PC-9 (cell line): Measurements from ENCODE around the gene RPL29. TPM values are rescaled to one million over a fixed set of nuclear protein-coding genes. Genes with fewer than 3 reads are reported as not detected.
A peak's percentile ranks its signal among the peaks of the same experiment; 100 is the strongest.

ENCODE experiments used
- BruUV-seq: library from RNA; stranded (reverse); fragments of 400-500 nt; replicated peaks from 2 replicates; lab custom pipeline; 2021; lab: Mats Ljungman, UMichigan
- CTCF ChIA-PET: fragments of 300-600 bp; sonication (Branson Sonifier 250); formaldehyde crosslinking; loops from one replicate; lab custom pipeline; 2022; ENCODE audit warnings: antibody characterized with exemption; lab: Charles Lee
- POLR2A ChIA-PET: fragments of 300-600 bp; sonication (Branson Sonifier 250); formaldehyde crosslinking; loops from one replicate; lab custom pipeline; 2022; ENCODE audit warnings: antibody characterized with exemption; ENCODE audit not compliant: unreplicated experiment; lab: Charles Lee
- DNase-seq, 2 experiments: peaks; one replicate each; pipeline versions ENCODE4 v3.0.0 to v3.0.0-alpha.2; 2015 to 2022; ENCODE audit warnings: mixed read lengths in 1 of 2
- H2AFZ ChIP-seq: fragments of 200-600 bp; sonication (generic); 2 replicates; pipeline ENCODE4 v1.8.1; 2017; ENCODE audit warnings: antibody characterized with exemption
- H3F3A ChIP-seq: fragments of 200-600 bp; sonication (generic); 2 replicates; pipeline ENCODE4 v1.8.1; 2017; ENCODE audit warnings: antibody characterized with exemption, mild to moderate bottlenecking, low read depth; ENCODE audit not compliant: insufficient read depth
- H3K27ac ChIP-seq: fragments of 200-600 bp; sonication (generic); 2 replicates; pipeline ENCODE4 v1.6.1; 2016; ENCODE audit warnings: mixed run types
- H3K27me3 ChIP-seq: fragments of 200-600 bp; sonication (generic); 2 replicates; pipeline ENCODE4 v1.6.1; 2016; ENCODE audit warnings: low read depth, mixed run types; ENCODE audit not compliant: insufficient read depth
- H3K36me3 ChIP-seq: fragments of 200-600 bp; sonication (generic); 2 replicates; pipeline ENCODE4 v1.6.1; 2016; ENCODE audit warnings: low read depth, mixed run types
- H3K4me1 ChIP-seq: fragments of 200-600 bp; sonication (generic); replicated peaks from 2 replicates; pipeline ENCODE4 v1.6.1; 2016; ENCODE audit warnings: mixed run types; ENCODE audit not compliant: insufficient read depth
- H3K4me2 ChIP-seq: fragments of 200-600 bp; sonication (generic); 2 replicates; pipeline ENCODE4 v1.6.1; 2017; ENCODE audit warnings: mixed run types
- H3K4me3 ChIP-seq: fragments of 200-600 bp; sonication (generic); 2 replicates; pipeline ENCODE4 v1.6.1; 2016; ENCODE audit warnings: mixed run types
- H3K79me2 ChIP-seq: fragments of 200-600 bp; sonication (generic); 2 replicates; pipeline ENCODE4 v1.6.1; 2017; ENCODE audit warnings: low read depth, mixed run types
- H3K9me2 ChIP-seq: fragments of 200-600 bp; sonication (generic); 2 replicates; pipeline ENCODE4 v1.8.1; 2017; ENCODE audit warnings: mild to moderate bottlenecking; ENCODE audit not compliant: insufficient read depth
- H3K9me3 ChIP-seq: fragments of 200-600 bp; sonication (generic); 2 replicates; pipeline ENCODE4 v1.8.1; 2016; ENCODE audit warnings: low read depth; ENCODE audit not compliant: insufficient read depth
- H4K20me1 ChIP-seq: fragments of 200-600 bp; sonication (generic); 2 replicates; pipeline ENCODE4 v1.8.1; 2017; ENCODE audit not compliant: insufficient read depth
- EZH2 ChIP-seq: fragments of 200-600 bp; sonication (generic); IDR thresholded peaks from 2 replicates; pipeline ENCODE4 v1.8.0; 2017; ENCODE audit warnings: antibody characterized with exemption, low read depth
- intact Hi-C: fragments of 100-400 bp; cut with micrococcal nuclease; formaldehyde crosslinking; loops from one replicate; pipeline ENCODE4 v1.10.0; 2022; ENCODE audit not compliant: unreplicated experiment
- total RNA-seq: library from RNA; stranded (reverse); gene quantifications from 2 replicates; pipeline ENCODE4 v1.2.3, GENCODE V29; 2021
- TF ChIP-seq, protein P1 (sequence below): fragments of 200-600 bp; sonication (generic); conservative IDR thresholded peaks from 2 replicates; pipeline ENCODE4 v1.6.1; 2017; ENCODE audit warnings: mixed run types, antibody characterized with exemption, mild to moderate bottlenecking, moderate library complexity

Gene RPL29
- total RNA-seq, 1 experiment from 2014 or later, result 1,278 TPM

DNA sequence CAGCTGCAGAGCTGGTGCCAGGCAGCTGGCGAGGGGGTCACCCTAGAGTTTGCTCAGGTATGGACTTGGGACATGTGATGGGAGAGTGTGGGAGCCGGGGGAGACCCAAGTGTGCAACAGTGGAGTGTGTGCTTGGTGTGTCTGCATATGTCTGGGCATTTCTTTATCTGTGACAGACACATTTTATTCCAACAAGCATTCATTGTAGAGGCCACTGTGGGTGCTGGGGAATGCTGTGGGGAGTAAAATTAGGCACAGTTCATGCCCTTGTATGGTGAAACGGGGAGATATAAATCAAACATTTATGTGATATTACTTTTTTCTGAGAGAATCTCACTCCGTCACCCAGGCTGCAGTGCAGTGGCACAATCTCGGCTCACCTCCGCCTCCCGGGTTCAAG lies 8.1 kb downstream of the RPL29 start:
- Histone ChIP-seq H3K4me2 (no peak overlapping the region), H3K27me3 (no peaks in the 10 kb centered on the region), H3K36me3 (peaks cover 5% of the 10 kb centered on the region; the same call in 1 of the 2 replicates), H3K4me1 (peaks cover 13% of the 10 kb centered on the region), H3K79me2 (peaks cover 12% of the 10 kb centered on the region; the same call in 1 of the 2 replicates), H3K9me3 (no peaks in the 10 kb centered on the region), H3K27ac (no peak overlapping the region), H3F3A (peaks cover 58% of the 10 kb centered on the region), H4K20me1 (0 out of 2 replicates have a peak, but pooled peaks cover 10% of the 10 kb centered on the region), H2AFZ (no peak overlapping the region), H3K4me3 (no peak overlapping the region), H3K9me2 (no peaks in the 10 kb centered on the region)
- intact Hi-C loops, result no loop called here
- POLR2A ChIA-PET, result interaction anchor here (0.6 kb wide), 1 partner anchor 54 kb away, joined by 5 read pairs; no protein-coding TSS in a partner anchor
- BruUV-seq, result no TSS peak
- CTCF ChIA-PET, result no interaction called here
- no peak for TF ChIP-seq EZH2
- TF ChIP-seq, protein P1, sequence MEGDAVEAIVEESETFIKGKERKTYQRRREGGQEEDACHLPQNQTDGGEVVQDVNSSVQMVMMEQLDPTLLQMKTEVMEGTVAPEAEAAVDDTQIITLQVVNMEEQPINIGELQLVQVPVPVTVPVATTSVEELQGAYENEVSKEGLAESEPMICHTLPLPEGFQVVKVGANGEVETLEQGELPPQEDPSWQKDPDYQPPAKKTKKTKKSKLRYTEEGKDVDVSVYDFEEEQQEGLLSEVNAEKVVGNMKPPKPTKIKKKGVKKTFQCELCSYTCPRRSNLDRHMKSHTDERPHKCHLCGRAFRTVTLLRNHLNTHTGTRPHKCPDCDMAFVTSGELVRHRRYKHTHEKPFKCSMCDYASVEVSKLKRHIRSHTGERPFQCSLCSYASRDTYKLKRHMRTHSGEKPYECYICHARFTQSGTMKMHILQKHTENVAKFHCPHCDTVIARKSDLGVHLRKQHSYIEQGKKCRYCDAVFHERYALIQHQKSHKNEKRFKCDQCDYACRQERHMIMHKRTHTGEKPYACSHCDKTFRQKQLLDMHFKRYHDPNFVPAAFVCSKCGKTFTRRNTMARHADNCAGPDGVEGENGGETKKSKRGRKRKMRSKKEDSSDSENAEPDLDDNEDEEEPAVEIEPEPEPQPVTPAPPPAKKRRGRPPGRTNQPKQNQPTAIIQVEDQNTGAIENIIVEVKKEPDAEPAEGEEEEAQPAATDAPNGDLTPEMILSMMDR, result no peak
- no peak for DNase-seq

DNA sequence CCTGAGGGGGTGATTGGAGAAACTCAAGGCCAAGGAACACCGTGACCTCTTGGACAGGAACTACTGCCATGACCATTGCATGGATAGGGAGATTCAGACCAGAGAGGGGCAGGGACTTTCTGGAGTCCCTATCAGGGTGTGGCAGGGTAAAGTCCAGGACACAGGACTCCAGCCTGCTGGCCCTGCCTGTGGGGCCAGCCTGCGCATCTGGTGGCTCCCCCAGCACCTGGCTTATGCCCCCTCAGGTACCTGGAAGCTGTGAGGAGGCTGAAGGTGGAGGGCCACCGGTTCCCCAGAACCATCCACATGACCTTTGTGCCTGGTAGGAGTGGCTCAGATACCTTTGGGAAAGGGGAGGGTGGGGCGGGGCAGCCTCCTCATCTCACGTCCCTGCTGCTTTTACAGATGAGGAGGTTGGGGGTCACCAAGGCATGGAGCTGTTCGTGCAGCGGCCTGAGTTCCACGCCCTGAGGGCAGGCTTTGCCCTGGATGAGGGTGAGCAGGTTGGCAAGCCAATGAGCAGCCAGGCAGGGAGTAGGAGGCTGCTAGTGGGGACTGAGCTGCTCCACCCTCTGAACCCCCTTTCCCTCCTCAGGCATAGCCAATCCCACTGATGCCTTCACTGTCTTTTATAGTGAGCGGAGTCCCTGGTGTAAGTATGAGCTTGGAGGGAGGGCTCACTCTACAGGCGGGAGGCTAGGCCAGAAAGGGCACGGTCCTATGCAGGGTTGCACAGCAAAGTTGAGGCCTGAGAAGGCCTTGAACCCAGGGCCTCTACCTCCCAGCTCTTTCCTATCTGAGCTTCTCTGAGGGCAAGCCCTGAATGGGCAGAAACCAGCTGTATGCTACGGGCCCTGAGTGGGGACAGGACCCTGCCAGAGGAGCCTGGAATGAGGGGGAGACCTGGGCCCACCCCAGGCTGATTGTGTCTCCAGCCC lies 9.4 kb downstream of the RPL29 start:
- Histone ChIP-seq H3K27ac (no peak overlapping the region), H3K4me2 (no peak overlapping the region), H4K20me1 (no peaks in the 10 kb centered on the region), H3K27me3 (no peaks in the 10 kb centered on the region), H3K4me3 (no peak overlapping the region), H3K9me2 (no peaks in the 10 kb centered on the region), H3K79me2 (peaks cover 7% of the 10 kb centered on the region; the same call in 1 of the 2 replicates), H3K36me3 (no peaks in the 10 kb centered on the region), H3K9me3 (no peaks in the 10 kb centered on the region), H3K4me1 (peaks cover 26% of the 10 kb centered on the region), H3F3A (peaks cover 54% of the 10 kb centered on the region), H2AFZ (no peak overlapping the region)
- BruUV-seq, result no TSS peak
- CTCF ChIA-PET, result no interaction called here
- no peak for DNase-seq
- POLR2A ChIA-PET, result no interaction called here
- intact Hi-C loops, result no loop called here
- TF ChIP-seq, protein P1, result no peak
- TF ChIP-seq EZH2, result no peak

DNA sequence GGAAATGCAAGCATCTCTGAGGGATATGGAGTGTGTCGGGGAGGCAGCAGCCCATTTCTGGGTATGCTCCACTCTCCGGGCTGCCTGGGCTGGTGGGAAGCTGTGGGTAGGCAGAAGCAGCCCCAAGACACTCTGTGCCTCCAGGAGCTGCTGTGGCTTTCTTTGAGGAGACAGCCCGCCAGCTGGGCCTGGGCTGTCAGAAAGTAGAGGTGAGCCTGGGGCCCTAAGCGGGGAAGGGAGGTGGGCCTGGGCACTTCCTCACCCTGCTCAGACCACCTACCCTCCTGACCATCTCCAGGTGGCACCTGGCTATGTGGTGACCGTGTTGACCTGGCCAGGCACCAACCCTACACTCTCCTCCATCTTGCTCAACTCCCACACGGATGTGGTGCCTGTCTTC lies 10.6 kb downstream of the RPL29 start:
- Histone ChIP-seq H3K9me3 (no peaks in the 10 kb centered on the region), H3F3A (peaks cover 53% of the 10 kb centered on the region), H3K79me2 (0 out of 2 replicates have a peak, but pooled peaks cover 10% of the 10 kb centered on the region), H3K4me2 (peak overlapping the region; percentile 93; the same call in 1 of the 2 replicates), H2AFZ (no peak overlapping the region), H3K27me3 (no peaks in the 10 kb centered on the region), H3K4me3 (no peak overlapping the region; the same call in 1 of the 2 replicates), H3K9me2 (no peaks in the 10 kb centered on the region), H3K4me1 (peaks cover 29% of the 10 kb centered on the region), H3K27ac (no peak overlapping the region), H3K36me3 (no peaks in the 10 kb centered on the region), H4K20me1 (no peaks in the 10 kb centered on the region)
- POLR2A ChIA-PET, result interaction anchor here (0.6 kb wide), 1 partner anchor 12 kb away, joined by 3 read pairs; no protein-coding TSS in a partner anchor
- TF ChIP-seq, protein P1, result no peak
- no peak for TF ChIP-seq EZH2
- CTCF ChIA-PET, result interaction anchor here (1.1 kb wide), 1 partner anchor 16 kb away, joined by 3 read pairs; no protein-coding TSS in a partner anchor
- DNase-seq, result no peak
- intact Hi-C loops, result no loop called here
- BruUV-seq, result no TSS peak
